ENCODE results near the gene OXSR1. TPM values are rescaled to one million over a fixed set of nuclear protein-coding genes. Genes with fewer than 3 reads are reported as not detected.
A peak's percentile ranks its signal among the peaks of the same experiment; 100 is the strongest.

Gene OXSR1
- total RNA-seq, 1 donor from 2014 or later = 13.3 TPM

GRCh38 chr3:38245930-38246329 lies 80.6 kb downstream of the OXSR1 start:
- Histone ChIP-seq H3K4me3 (no peak overlapping the region), H3K27me3 (no peaks in the 10 kb centered on the region), H3K9me3 (no peaks in the 10 kb centered on the region), H3K27ac (no peak overlapping the region), H3K36me3 (peaks cover 12 to 54% of the 10 kb centered on the region in 2 donors), H3K4me1 (no peaks in the 10 kb centered on the region)
- no peak for DNase-seq (ENCODE audit: low spot score in 2 of 2)
- intact Hi-C loops (cut with DNase I) = loop anchor here (2.0 kb wide), 1 partner anchor 109 kb away; the partner anchor contains the start of gene ACAA1
- no peak for TF ChIP-seq CTCF (IDR thresholded peaks at IDR 0.05)

- H3K4me3 ChIP-seq = no peak overlapping the region
- DNase-seq (ENCODE audit: low spot score in 2 of 2) = no peak
- no peaks in the 10 kb centered on the region for H3K27me3 ChIP-seq
- no peak overlapping the region for H3K27ac ChIP-seq
- no peaks in the 10 kb centered on the region for H3K9me3 ChIP-seq
- peak in 1 of 3 experiments; percentile 6 for TF ChIP-seq CTCF (IDR thresholded peaks at IDR 0.05)
- no peaks in the 10 kb centered on the region for H3K4me1 ChIP-seq
- intact Hi-C loops (cut with DNase I) = loop anchor here (2.0 kb wide), 1 partner anchor 111 kb away; the partner anchor contains the start of gene ACAA1
- peaks cover 24 to 70% of the 10 kb centered on the region in 2 donors for H3K36me3 ChIP-seq
These were observed 82.2 kb downstream of the OXSR1 start for GRCh38 chr3:38247366-38248035.

DNA sequence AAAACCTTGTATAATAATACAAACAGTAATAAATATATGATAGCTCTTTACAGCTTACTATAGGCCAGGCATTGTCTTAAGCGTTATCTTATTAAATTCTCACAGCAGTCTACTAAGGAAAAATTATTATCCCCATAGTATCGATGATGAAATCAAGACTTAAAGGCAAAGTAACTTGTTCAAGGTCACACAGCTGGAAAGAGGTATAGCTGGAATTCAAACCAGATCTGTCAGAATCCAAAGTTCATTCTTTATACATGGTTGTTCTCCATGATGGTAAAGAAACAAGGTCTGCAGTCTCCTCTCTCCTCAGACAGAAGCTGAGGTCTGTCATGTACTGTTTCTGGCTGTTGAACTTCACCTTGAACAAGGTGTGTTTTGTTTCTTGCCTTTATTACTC lies 84.9 kb downstream of the OXSR1 start:
- intact Hi-C loops (cut with DNase I) = no loop called here
- TF ChIP-seq CTCF (IDR thresholded peaks at IDR 0.05) = no peak
- Histone ChIP-seq H3K4me3 (no peak overlapping the region), H3K36me3 (peaks cover 40 to 89% of the 10 kb centered on the region in 2 donors), H3K9me3 (no peaks in the 10 kb centered on the region), H3K4me1 (no peaks in the 10 kb centered on the region), H3K27me3 (no peaks in the 10 kb centered on the region), H3K27ac (no peak overlapping the region)
- DNase-seq (ENCODE audit: low spot score in 2 of 2) = no peak

DNA sequence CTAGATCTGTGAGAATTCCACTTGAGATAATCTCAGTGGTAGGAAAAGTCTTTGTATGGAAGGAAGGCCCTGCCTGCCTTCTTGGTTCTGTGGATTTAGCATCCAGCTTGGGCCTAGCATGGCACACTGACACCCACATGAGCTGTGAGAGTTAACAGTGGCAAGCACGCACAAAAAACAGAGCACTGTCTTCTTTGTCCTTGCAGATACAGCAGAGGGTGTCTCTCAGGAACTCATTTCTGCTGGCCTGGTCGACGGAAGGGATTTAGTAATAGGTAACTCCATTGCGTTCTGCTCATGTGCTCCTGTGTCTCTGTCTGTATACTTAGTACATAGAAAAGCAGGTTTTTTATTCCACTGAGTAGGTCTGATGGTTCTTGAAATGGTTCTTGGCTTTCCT lies 85.9 kb downstream of the OXSR1 start:
- no peak for DNase-seq (ENCODE audit: low spot score in 2 of 2)
- peaks cover 34 to 86% of the 10 kb centered on the region in 2 donors for H3K36me3 ChIP-seq
- intact Hi-C loops (cut with DNase I) = no loop called here
- no peak for TF ChIP-seq CTCF (IDR thresholded peaks at IDR 0.05)
- H3K4me3 ChIP-seq = no peak overlapping the region
- no peaks in the 10 kb centered on the region for H3K9me3 ChIP-seq
- no peaks in the 10 kb centered on the region for H3K4me1 ChIP-seq
- H3K27me3 ChIP-seq = no peaks in the 10 kb centered on the region
- H3K27ac ChIP-seq = no peak overlapping the region

- Histone ChIP-seq H3K9me3 (no peaks in the 10 kb centered on the region), H3K27ac (no peak overlapping the region), H3K36me3 (peaks cover 34 to 66% of the 10 kb centered on the region in 2 donors), H3K4me1 (no peaks in the 10 kb centered on the region), H3K4me3 (no peak overlapping the region), H3K27me3 (no peaks in the 10 kb centered on the region)
- DNase-seq (ENCODE audit: low spot score in 2 of 2) = no peak
- no peak for TF ChIP-seq CTCF (IDR thresholded peaks at IDR 0.05)
- intact Hi-C loops (cut with DNase I) = no loop called here
These were observed 88.4 kb downstream of the OXSR1 start for GRCh38 chr3:38253704-38254103.
